ENCODE results near the gene OR2A1.
"Not testable (repeated sequence)": the region's sequence is repeated elsewhere in the genome, so short reads cannot be mapped to it uniquely, and the experiment has no call there.

OR2A1 gene

GRCh38 chr7:144311872-144312469 lies at the start of gene OR2A1:
Gene OR2A1 (plus strand): TSS chr7:144312419. CDS start chr7:144318125, 5,706 bp downstream.
- not testable (repeated sequence) for DNase-seq

GRCh38 chr7:144264692-144265091 lies 47.5 kb upstream of the OR2A1 start, which contains the start of gene OR2A7:
Gene OR2A7 (minus strand): TSS chr7:144264792. CDS start chr7:144259628, 5,164 bp downstream.
- not testable (repeated sequence) for DNase-seq

DNA sequence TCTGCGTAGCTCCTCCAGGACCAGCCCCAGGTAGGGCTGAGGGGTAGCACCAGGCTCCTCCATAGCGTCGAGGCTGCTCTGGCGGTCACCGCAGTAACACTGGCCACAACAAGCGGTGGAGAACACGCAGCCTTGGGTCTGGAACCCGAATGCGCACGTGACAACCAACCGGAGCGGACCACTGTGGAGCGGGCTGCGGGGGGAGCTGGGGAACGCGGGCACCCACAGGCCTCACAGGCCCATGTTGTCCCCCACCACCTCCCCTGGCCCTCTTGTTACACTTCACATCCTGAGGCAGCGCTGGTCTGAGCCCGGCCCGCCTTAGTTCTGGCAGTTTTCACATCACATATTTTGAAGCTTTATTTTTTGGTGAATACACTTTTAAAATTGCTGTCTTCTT lies 43.0 kb upstream of the OR2A1 start, which contains the start of gene CTAGE8:
Gene CTAGE8 (minus strand): TSS at position 101 of the 400 bp plus-strand sequence. CDS start 38 bp downstream, at position 63.
- not testable (repeated sequence) for DNase-seq

DNA sequence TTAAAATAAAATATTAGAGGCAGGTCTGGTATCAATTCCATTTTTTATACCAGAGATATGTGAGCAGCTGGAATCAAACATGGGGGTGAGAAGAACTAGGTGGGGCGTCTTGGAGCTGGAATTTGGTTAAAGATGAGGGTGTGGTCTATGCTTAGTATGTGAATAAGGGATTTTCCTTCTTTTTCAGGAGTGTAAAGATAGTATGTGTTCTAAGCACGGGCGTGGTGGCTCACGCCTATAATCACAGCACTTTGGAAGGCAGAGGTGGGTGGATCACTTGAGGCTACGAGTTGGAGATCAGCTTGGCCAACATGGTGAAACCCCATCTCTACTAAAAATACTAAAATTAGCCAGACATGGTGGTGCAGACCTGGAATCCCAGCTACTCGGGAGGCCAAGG lies 36.9 kb upstream of the OR2A1 start:
- not testable (repeated sequence) for DNase-seq

DNA sequence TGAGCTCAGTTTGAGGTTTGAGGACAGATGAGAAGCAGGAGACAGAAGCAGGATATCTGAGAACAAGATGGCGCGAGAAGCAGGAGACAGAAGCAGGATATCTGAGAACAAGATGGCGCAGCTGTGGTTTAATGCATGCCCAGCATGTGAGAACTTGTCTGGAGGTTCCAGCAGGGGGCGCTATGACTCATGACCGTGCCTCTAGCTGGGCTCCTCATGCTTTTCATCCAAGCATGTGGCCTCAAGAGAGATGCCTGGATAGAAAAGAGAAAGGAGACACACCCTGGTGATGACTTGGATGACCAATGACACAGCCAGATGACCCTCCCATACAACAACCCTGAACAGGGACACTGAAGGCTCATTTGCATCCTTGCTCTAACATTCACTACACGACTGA lies 32.2 kb upstream of the OR2A1 start:
- DNase-seq: not testable (repeated sequence)

DNA sequence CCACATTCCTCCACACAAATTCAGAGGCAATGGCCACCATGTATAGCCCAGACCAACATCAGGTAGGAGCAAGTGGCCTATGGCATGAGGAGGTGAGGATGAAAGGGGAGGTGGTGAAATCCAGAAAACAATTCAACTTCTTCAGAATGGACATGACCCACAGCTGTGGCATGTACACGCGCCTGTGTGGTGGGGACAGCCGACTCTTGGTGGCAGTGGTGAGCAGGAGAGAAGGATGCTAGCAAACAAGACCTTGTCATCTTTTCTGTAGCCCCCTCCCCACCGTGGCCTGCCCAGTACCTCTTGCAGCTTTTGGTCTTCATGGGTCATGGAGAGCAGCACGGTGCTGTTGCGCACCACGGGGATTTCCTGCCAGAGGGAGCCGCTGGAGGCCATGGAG lies 30.2 kb upstream of the OR2A1 start:
- DNase-seq: not testable (repeated sequence)

DNA sequence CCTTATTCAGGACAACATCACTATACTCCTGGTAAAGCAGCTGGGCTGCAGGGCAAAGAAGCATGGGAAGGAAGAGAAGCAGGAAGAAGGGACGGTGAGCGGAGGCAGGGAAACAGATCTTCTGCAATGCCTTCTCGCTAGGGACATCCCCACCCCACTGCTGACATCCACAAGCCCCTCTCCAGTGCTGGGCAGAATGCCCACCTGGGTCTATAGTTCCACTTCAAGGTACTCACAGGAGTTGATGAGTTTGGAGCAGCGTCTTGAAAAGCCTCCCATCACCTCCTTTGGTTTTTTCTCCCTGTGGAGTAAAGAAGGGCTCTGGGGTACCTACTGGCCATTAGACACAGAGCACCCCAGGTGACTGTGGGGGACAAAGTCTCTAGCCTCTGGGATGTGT lies 29.7 kb upstream of the OR2A1 start:
- not testable (repeated sequence) for DNase-seq

- not testable (repeated sequence) for DNase-seq
Observed at GRCh38 chr7:144283716-144284115, 28.5 kb upstream of the OR2A1 start.

GRCh38 chr7:144287171-144287784 lies 24.9 kb upstream of the OR2A1 start:
- not testable (repeated sequence) for DNase-seq

GRCh38 chr7:144291607-144292006 lies 20.6 kb upstream of the OR2A1 start:
- DNase-seq: not testable (repeated sequence)

DNA sequence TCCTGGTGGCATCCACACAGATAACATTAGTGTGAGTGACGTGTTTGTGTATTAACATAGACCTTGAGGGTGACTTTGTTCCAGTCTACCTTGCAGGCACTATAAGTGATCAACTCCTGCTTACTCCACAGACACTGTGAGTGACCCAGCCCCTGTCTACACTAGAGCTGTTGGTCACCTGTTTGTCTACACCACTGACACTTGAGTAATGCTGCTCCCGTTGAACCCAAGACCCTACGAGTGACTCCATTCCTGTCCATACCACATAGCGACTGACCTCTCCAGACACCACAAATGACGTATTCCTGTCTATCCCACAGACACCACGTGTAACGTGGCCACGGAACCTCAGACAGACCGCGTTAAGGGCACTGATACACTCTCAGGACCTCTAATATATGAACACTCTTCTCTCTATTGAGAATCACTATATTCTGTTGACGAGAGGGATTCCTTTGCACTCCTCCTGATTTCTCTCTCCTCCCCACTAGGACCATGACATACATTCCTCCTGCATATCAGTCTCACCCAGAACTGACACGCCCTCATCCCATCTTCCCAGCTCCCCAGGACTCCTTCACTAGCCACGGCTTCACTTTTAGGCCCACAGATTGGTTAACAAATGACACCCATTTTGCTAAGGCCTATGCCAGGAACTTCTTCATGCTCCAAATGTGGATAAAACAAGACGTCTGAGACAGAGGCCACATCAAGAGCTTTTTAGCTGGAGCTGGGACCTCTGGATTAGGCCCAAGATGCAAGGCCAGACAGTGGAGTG lies 19.6 kb upstream of the OR2A1 start:
- DNase-seq: not testable (repeated sequence)

DNA sequence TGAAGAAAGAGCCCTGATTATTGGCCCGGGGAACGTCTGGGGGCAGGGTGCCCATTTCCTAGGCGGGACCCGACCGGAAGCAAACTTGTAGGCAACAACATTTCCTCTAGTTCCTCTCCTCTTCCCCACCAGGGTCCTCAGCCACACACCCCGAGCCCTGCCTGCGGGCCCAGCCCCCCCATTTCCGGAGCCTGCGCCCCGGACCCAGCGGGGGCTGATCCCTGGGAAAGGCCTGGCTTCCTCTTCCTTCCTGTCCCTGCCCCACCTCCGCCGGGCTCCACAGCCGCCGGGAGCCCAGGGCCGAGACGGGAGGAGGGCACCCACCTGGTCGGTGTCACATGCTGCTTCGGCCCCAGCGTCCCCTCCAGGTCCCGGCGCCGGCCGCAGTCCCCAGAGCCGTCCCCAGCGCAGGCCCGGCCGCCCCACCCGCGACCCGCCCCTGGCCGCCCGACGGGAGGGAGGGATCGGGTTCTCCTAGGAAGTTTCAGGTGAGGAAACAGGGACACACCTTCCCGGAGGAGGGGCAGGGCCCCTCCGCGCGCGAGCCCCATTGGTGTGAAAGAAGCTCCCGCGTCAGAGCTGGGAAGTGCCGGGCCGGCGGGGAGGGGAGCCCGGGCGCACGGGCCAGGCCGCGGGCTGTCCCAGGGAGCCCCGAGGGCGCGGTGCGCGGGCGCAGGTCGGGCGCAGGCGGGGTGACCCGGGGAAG lies 18.3 kb upstream of the OR2A1 start:
- not testable (repeated sequence) for DNase-seq

GRCh38 chr7:144302578-144303303 lies 9.5 kb upstream of the OR2A1 start:
- not testable (repeated sequence) for DNase-seq

- not testable (repeated sequence) for DNase-seq
Observed at GRCh38 chr7:144303607-144304006, 8.6 kb upstream of the OR2A1 start.

DNA sequence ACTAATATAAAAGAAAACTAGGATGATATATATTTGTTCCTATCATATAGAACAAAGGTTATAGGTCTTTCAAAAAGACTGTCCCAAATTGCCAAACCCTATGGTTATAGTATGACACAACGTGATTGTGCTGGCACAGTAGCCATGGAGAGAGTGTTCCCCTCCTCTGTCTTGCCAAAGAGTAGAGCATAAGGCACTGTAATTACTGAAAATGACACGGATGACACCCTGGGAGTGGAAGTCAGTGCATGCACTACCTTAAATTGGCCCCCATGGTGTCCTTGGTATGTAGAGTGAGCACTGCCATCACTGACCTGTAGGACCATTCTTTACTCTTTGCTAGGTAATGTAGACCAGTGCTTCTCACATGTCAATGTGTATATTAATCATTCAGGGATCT lies 7.1 kb upstream of the OR2A1 start:
- DNase-seq: not testable (repeated sequence)

DNA sequence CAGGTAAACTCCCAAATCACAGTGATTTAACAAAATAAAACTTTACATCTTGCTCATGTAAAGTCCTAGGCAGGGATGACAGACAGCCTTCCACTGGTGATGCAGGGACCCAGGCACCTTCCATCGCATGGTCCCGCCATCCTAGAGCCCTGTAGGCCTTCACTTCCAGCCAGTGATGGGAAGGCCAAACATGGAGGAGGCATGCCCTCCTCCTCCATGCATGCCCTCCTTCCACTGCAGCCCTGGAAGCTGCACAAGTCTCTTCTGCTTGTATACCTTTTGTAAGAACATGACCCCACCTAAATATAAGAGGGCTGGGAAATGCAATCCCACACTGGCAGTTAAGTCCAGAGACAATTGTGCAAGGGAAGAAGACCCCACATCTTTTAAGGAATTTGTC lies 2.5 kb upstream of the OR2A1 start:
- not testable (repeated sequence) for DNase-seq

DNA sequence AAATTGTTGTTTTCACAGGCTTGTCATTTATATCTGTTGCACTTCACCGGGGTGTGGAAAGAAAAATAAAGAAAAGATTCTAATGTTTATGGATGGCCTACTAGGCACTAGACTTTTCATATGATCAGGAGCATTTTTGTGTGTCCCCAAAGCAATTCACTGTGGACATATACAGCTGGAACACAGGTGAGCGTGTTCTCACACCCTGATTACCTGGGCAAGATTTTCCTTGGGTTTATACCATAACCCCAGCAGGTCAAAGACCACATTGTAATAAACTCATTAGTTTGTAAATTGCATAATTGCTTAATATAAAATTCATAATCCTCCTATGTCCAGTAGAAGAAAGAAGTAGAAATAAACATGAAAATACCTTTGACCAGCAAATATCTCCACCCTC lies 1.0 kb upstream of the OR2A1 start:
- not testable (repeated sequence) for DNase-seq

DNA sequence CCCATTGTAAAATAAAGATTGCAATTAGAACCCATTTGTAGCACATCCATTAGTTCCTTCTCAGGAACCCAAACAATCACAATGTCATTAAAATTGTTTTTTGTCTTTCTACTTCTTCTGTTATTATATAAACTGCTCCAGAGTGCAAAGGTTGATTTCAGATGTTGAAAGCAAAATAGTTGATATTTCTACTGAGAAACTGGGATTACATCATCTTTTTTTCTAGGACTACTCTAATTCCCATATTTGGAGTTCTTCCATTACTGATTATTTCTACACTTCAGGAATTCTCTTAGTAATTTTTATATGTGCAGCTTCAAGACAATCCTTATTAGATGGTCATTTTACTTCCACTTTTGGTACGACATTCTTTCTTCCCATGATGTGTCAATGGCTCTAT lies 5.3 kb downstream of the OR2A1 start:
- not testable (repeated sequence) for DNase-seq

DNA sequence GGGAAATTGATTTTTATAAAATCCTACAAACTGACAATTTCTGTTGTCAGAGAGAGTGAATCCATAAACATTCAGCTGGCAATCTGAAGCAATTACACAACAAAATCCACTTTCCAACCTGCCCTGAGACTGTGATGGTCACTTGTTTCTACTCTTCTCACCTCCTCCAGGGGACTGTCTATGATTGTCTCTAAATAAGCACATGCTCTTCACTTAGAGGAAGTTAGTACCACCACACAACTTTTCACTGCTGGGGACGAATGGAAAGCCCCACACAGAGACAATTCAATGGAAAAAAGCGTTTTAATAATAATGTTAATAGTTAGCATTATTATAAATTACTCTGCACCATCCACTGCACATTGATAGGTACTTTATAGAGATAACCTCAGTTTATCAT lies 7.3 kb downstream of the OR2A1 start:
- not testable (repeated sequence) for DNase-seq

DNA sequence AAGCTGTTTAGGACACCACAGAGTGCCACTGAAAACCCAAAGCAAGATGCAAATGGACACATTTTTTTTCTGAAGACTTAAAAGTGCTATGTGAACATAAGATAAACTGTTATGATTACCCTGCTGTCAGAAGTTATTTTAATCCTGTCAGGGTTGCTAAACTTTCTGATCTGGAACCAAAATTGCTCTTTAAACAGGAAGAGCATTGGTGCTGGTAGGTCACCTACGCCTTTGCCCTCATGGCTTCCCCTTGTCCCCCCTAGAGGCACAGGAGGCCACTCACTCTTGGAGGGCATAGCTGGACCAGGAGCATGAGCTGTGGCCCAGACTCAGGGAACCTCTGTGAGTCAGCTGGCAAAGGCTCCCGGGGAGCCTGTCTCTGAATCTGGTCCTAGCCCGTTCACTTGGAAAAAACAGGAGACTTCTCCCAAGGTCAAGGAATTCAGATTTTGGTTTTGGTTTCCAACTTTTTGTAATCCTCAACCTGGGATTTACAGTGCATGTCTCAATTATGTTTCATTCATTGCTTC lies 9.5 kb downstream of the OR2A1 start:
- not testable (repeated sequence) for DNase-seq

DNA sequence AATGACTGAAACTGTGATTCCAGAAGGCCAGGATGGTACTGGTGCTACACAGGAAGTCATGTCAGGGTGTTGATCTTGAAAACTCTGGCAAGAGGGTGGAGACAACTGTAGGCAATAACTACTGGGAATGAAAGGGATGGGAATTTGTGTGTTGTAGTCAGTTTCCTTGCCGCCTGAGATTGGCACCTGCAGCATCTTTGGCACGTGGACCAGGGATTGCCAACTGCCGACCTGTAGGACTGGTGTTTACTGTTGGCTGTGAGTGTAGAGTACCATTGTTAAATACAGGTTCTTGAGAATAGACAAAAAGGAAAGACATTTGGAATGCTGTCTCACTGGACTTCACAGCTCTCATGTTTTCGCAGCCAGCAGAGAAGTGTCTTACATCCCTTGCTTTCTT lies 11.1 kb downstream of the OR2A1 start:
- not testable (repeated sequence) for DNase-seq

- DNase-seq: not testable (repeated sequence)
Observed at GRCh38 chr7:144325868-144326267, 13.6 kb downstream of the OR2A1 start.

All from OCI-M1 (cell line).